Measurements from ENCODE around the gene ZNF548.

Gene ZNF548

GRCh38 chr19:57362997-57363687, 26.5 kb upstream of the ZNF548 start, which contains the start of the genes TRAPPC2B and ZNF547:
Gene TRAPPC2B, plus strand, starts transcription at chr19:57363551. Its CDS starts 1,283 bp downstream, at chr19:57364834.
Gene ZNF547, plus strand, starts transcription at chr19:57363551. Its CDS starts 5,005 bp downstream, at chr19:57368556.
- peak; percentile 100 for ATAC-seq
- TF ChIP-seq ARNTL (CRISPR knock-in tag; IDR thresholded peaks at IDR 0.05; ENCODE audit: borderline replicate concordance, low read depth) (no peak), CREB5 (CRISPR knock-in tag; IDR thresholded peaks at IDR 0.05; ENCODE audit: low read depth) (peak; percentile 62; the same call in 1 of the 2 replicates), ZC3H10 (CRISPR knock-in tag; IDR thresholded peaks at IDR 0.05) (no peak), ZFP3 (CRISPR knock-in tag; IDR thresholded peaks at IDR 0.05) (no peak), BACH2 (CRISPR knock-in tag; IDR thresholded peaks at IDR 0.05; ENCODE audit: borderline replicate concordance) (no peak), TCF4 (CRISPR knock-in tag; IDR thresholded peaks at IDR 0.05; ENCODE audit: borderline replicate concordance) (no peak), ZFP30 (CRISPR knock-in tag; IDR thresholded peaks at IDR 0.05) (0 out of 2 replicates have a peak, but pooled peaks have one; percentile 6), CSDC2 (CRISPR knock-in tag; IDR thresholded peaks at IDR 0.05) (peak; percentile 60; the same call in 1 of the 2 replicates), POU6F1 (CRISPR knock-in tag; IDR thresholded peaks at IDR 0.05; ENCODE audit: borderline replicate concordance, low read depth) (no peak), TOX (CRISPR knock-in tag; IDR thresholded peaks at IDR 0.05; ENCODE audit: borderline replicate concordance) (no peak), ESRRG (CRISPR knock-in tag; IDR thresholded peaks at IDR 0.05) (no peak)

- TF ChIP-seq CSDC2 (CRISPR knock-in tag; IDR thresholded peaks at IDR 0.05): no peak
- no peak for TF ChIP-seq TSHZ2 (CRISPR knock-in tag; IDR thresholded peaks at IDR 0.05)
- no peak for TF ChIP-seq ZNF70 (CRISPR knock-in tag; IDR thresholded peaks at IDR 0.05)
- TF ChIP-seq RARB (CRISPR knock-in tag; IDR thresholded peaks at IDR 0.05): no peak
- no peak for TF ChIP-seq CSRNP3 (CRISPR knock-in tag; IDR thresholded peaks at IDR 0.05)
- no peak for TF ChIP-seq ZNF565 (CRISPR knock-in tag; conservative IDR thresholded peaks at IDR 0.05; ENCODE audit: low read depth)
- TF ChIP-seq POU6F1 (CRISPR knock-in tag; IDR thresholded peaks at IDR 0.05; ENCODE audit: borderline replicate concordance, low read depth): no peak
- TF ChIP-seq PPARA (CRISPR knock-in tag; IDR thresholded peaks at IDR 0.05; ENCODE audit: borderline replicate concordance): no peak
- no peak for TF ChIP-seq SNAI2 (CRISPR knock-in tag; IDR thresholded peaks at IDR 0.05)
- no peak for TF ChIP-seq BACH2 (CRISPR knock-in tag; IDR thresholded peaks at IDR 0.05; ENCODE audit: borderline replicate concordance)
- TF ChIP-seq TCF4 (CRISPR knock-in tag; IDR thresholded peaks at IDR 0.05; ENCODE audit: borderline replicate concordance): no peak
- no peak for TF ChIP-seq OSR1 (CRISPR knock-in tag; IDR thresholded peaks at IDR 0.05)
- TF ChIP-seq PATZ1 (CRISPR knock-in tag; IDR thresholded peaks at IDR 0.05; ENCODE audit: borderline replicate concordance): no peak
- TF ChIP-seq ISL1 (CRISPR knock-in tag; IDR thresholded peaks at IDR 0.05): no peak
- TF ChIP-seq ESRRG (CRISPR knock-in tag; IDR thresholded peaks at IDR 0.05): no peak
- no peak for TF ChIP-seq ZC3H10 (CRISPR knock-in tag; IDR thresholded peaks at IDR 0.05)
- ATAC-seq: peak; percentile 28
Measured at GRCh38 chr19:57363688-57364181, 25.9 kb upstream of the ZNF548 start.
